ENCODE measurements around the gene MAST4.

DNA sequence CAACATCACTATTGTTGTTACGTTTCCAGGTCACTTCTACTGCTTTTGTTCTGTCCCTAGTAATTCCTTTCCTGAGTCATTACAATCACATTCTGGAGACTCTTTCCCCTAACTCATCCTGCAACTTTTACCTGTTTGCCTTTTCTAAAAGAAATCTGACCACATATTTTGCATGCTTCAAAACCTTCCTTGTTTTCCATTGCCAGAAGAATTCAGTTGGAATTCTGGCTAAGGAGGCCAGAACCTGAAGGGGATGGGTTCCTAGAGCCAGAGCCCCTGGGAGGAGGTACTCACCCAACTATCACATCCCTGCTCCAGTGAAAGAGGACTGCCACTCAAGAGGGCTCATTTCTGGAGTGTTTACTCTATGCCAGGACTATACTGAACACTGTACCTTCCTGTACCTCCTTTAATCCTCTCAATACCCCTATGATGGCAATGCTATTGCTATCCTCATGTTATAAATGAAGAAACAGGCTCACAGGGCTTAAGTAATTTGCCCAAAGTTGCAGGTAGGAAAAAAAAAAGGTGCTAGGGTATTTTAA, 42.8 kb upstream of the MAST4 start:
- TF ChIP-seq EZH2 (IDR thresholded peaks at IDR 0.05; ENCODE audit: insufficient read depth, poor library complexity, severe bottlenecking) (no peak), EZH2phosphoT487 (IDR thresholded peaks at IDR 0.05; ENCODE audit: insufficient read depth, low read depth) (no peak)
